Eye (tissue), 1 donor: ENCODE results near the gene CDK5RAP3.

Experiments
- DNase-seq: peaks from one replicate; pipeline ENCODE4 v3.0.0-alpha.2; 2015

Gene CDK5RAP3

GRCh38 chr17:47949197-47949759 is 21.6 kb upstream of the CDK5RAP3 start:
- DNase-seq = peak; percentile 89

GRCh38 chr17:47949946-47950345 is 21.0 kb upstream of the CDK5RAP3 start:
- no peak for DNase-seq

- no peak for DNase-seq
Measured at GRCh38 chr17:47950448-47950847, 20.5 kb upstream of the CDK5RAP3 start.

- DNase-seq = no peak
Measured at GRCh38 chr17:47952171-47953021, 18.5 kb upstream of the CDK5RAP3 start.

GRCh38 chr17:47953909-47954308 is 17.0 kb upstream of the CDK5RAP3 start:
- DNase-seq = no peak

GRCh38 chr17:47955497-47956461 is 15.1 kb upstream of the CDK5RAP3 start:
- no peak for DNase-seq

- no peak for DNase-seq
Measured at GRCh38 chr17:47956791-47957590, 13.9 kb upstream of the CDK5RAP3 start.

GRCh38 chr17:47957591-47958490 is 13.1 kb upstream of the CDK5RAP3 start, which contains the start of gene PRR15L:
Gene PRR15L (minus strand): TSS chr17:47957883. CDS start chr17:47953234, 4,649 bp downstream.
- no peak for DNase-seq

GRCh38 chr17:47959825-47960655 is 10.9 kb upstream of the CDK5RAP3 start:
- DNase-seq = no peak

- no peak for DNase-seq
Measured at GRCh38 chr17:47961406-47961805, 9.5 kb upstream of the CDK5RAP3 start.

- DNase-seq = no peak
Measured at GRCh38 chr17:47962901-47963300, 8.0 kb upstream of the CDK5RAP3 start.

- DNase-seq = no peak
Measured at GRCh38 chr17:47964856-47965255, 6.1 kb upstream of the CDK5RAP3 start.

- DNase-seq = no peak
Measured at GRCh38 chr17:47966079-47966519, 4.8 kb upstream of the CDK5RAP3 start.

GRCh38 chr17:47967607-47968252 is 3.2 kb upstream of the CDK5RAP3 start:
- no peak for DNase-seq

- no peak for DNase-seq
Measured at GRCh38 chr17:47968836-47969235, 2.1 kb upstream of the CDK5RAP3 start.

- DNase-seq = no peak
Measured at GRCh38 chr17:47969930-47970724, 786 bp upstream of the CDK5RAP3 start.

- DNase-seq = no peak
Measured at GRCh38 chr17:47973541-47973940, 2.6 kb downstream of the CDK5RAP3 start.

GRCh38 chr17:47975189-47975822 is 4.4 kb downstream of the CDK5RAP3 start:
- no peak for DNase-seq
